ENCODE data around the gene RFX1.

Gene RFX1

DNA sequence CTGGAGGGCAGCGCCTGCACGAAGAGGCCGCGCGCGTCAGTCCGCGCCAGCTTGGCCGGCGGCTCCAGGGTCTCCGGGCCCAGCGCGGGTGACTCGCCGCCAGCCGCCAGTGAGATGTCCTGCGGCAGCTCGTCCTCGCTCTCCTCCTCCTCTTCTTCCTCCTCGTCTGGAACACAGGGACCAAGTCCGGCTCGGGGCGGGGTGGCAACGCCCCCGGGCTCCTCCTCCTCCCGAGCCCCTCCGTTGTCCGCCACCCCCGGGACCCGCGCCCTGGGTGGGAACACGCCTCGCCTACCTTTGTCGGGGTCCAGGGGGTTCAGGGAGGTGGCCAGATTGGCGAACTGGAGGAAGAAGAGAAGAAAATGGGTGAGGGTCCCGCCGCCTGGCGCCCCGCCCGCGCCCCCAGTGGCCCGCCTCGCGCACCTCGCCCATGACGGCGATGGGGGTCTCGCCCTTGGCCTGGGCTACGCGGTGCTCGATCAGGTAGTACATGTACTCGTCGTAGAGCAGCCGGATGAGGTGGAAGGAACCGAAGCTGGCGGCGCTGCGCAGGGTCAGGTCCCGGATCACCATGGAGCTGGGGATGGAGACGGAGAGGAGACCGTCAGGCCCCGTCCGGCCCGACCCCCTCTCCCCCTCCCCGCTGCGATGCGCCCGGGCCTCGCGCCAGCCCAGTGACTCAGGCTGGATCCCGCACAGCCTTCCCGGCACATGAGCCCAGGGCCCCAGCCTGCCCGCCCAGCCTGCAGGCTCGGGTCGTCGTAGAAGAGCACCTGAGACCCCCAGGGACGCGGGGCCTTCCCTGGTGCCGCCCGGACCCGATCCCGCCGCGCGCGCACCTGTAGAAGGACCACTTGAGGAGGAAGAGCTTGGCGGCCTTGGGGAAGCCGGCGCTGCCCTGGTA, 43.2 kb downstream of the RFX1 start:
- peaks cover 47% of the 10 kb centered on the region for H3K36me3 ChIP-seq (ENCODE audit: insufficient read depth, low read length)
- H3K4me2 ChIP-seq (ENCODE audit: low read length), result no peak overlapping the region
- no peaks in the 10 kb centered on the region for H3K27me3 ChIP-seq (ENCODE audit: control insufficient read depth, insufficient read depth, low read length)
- no peaks in the 10 kb centered on the region for H3K9me3 ChIP-seq (replicated peaks; ENCODE audit: low read length)
- peaks cover 7% of the 10 kb centered on the region for H3K4me1 ChIP-seq (ENCODE audit: control insufficient read depth, insufficient read depth, low read length)
- no peak overlapping the region for H3K4me3 ChIP-seq (ENCODE audit: low read length)
- H3K9ac ChIP-seq (ENCODE audit: low read depth, low read length), result no peak overlapping the region

DNA sequence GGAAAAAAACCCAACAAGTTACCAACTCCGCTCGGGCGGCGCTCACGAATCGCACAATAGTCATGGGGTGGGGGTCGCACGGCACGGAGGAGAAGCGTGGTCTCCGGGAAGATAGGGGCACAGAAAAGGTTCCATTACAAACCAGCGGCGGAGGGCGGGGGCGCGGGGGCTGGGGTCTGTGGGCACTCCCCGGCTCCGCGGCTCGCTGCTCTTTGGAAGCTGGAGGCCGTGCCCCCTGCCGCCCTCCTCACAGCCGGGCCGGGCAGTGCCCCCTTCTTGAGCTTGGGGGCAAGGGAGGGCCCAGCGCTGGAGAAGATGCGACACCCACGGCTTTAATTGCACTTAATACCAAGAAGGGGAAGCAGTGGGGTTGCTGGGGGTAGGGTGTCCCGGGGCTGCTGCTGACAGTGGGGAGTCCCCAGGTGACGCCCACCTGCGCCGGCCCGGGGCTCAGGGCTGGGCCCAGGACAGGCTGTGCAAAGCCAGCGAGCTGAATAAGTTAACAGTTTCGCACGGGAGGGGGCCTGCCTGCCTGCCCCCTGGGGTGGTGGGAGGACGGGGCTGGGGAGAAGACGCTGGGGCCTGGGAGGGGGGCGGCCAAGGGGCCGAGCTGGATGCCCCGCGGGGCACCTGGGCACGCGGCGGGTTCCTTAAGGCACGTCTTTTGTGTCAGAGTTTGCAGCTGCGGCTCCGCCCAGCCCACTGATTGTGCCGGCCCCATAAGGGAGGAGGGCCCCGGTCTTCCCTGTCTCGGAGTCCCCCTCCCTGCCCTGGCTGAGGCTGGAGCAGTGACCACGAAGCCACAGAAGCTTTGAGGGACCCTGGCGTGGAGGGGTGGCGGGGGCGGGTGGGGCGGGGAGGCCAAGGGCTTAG, 44.1 kb downstream of the RFX1 start:
- no peaks in the 10 kb centered on the region for H3K9me3 ChIP-seq (replicated peaks; ENCODE audit: low read length)
- H3K4me1 ChIP-seq (ENCODE audit: control insufficient read depth, insufficient read depth, low read length), result peaks cover 7% of the 10 kb centered on the region
- H3K4me2 ChIP-seq (ENCODE audit: low read length), result no peak overlapping the region
- no peaks in the 10 kb centered on the region for H3K27me3 ChIP-seq (ENCODE audit: control insufficient read depth, insufficient read depth, low read length)
- H3K9ac ChIP-seq (ENCODE audit: low read depth, low read length), result no peak overlapping the region
- peaks cover 44% of the 10 kb centered on the region for H3K36me3 ChIP-seq (ENCODE audit: insufficient read depth, low read length)
- no peak overlapping the region for H3K4me3 ChIP-seq (ENCODE audit: low read length)

DNA sequence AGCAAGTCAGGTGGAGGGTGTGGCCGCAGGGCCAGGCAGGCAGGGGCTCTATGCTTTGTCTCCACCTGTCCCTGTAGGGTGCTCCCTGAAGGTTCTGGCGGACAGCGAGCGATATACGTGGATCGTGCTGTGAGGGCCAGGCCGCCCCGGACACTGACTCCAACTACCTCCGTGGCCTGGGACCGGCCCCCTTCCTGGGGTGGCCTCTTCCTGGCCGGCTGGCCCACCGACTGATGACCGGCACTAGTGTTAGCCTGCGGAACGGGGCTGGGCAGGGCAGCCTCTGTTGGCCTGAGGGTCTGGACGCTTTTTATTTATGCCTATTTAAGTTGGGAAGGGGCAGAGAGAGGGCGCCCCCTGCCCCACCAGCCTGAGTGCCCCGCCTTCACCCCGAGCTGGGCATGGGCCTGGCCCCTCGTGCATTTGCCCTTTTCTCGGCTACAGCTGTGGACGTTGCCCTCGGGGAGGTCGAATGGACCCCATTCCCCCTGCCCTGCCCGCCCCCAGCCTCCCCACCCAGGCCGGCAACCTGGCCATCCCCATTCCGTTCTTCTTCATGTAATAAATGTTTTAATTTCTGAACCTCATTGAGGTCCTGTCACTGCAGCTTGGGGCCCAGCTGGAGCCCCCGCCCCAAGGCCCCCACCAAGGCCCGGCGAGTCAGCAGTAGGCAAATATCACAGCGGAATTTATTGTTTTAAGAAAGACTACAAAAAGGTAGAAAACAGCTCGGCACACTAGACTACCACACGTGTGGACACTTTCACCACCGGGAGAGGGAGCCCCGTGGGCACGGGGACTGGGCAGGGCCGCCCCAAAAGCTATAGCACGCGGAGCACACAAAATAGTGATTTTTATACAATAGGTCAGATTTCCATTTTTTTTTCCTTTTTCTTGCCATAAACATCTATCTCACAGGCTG, 45.0 kb downstream of the RFX1 start:
- Histone ChIP-seq H3K4me1 (ENCODE audit: control insufficient read depth, insufficient read depth, low read length) (peaks cover 7% of the 10 kb centered on the region), H3K4me2 (ENCODE audit: low read length) (no peak overlapping the region), H3K9me3 (replicated peaks; ENCODE audit: low read length) (no peaks in the 10 kb centered on the region), H3K4me3 (ENCODE audit: low read length) (no peak overlapping the region), H3K36me3 (ENCODE audit: insufficient read depth, low read length) (peaks cover 44% of the 10 kb centered on the region), H3K9ac (ENCODE audit: low read depth, low read length) (no peak overlapping the region), H3K27me3 (ENCODE audit: control insufficient read depth, insufficient read depth, low read length) (no peaks in the 10 kb centered on the region)

DNA sequence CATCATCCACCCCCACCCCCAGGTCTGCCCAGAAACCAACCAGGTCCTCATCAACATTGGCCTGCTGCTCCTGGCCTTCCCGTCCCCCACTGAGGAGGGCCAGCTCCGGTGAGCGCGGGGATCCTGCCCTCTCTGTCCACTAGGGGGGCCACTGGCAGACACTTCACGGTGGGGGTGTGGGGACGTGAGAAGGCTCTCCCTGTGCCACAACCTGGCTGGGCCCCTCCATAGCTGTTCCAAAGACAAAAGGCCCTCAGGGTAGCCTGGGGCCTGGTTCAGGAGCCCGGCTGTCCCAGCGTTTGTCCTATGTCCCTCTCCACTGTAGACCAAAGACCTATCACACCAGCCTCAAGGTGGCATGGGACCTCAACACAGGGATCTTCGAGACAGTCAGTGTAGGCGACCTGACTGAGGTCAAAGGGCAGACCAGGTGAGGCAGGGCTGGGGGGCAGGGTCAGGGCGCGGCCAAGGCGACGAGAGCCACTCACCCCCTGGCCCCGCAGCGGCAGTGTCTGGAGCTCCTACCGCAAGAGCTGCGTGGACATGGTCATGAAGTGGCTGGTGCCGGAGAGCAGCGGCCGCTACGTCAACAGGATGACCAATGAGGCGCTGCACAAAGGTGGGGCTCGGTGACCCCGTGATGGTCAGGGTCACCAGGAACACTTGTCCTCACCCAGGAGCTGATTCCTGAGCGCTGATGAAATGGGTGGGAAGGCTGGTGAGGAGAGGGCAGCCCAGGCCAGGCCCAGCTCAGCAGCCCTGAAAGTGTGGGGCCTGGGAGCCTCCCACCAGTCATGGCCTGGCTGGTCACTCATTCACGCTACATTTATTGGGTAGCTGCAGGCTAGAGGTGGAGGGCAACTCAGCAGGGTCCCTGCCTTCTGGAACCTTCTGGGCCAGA, 45.9 kb downstream of the RFX1 start:
- Histone ChIP-seq H3K9ac (ENCODE audit: low read depth, low read length) (no peak overlapping the region), H3K4me1 (ENCODE audit: control insufficient read depth, insufficient read depth, low read length) (peaks cover 7% of the 10 kb centered on the region), H3K27me3 (ENCODE audit: control insufficient read depth, insufficient read depth, low read length) (no peaks in the 10 kb centered on the region), H3K4me2 (ENCODE audit: low read length) (no peak overlapping the region), H3K9me3 (replicated peaks; ENCODE audit: low read length) (no peaks in the 10 kb centered on the region), H3K4me3 (ENCODE audit: low read length) (no peak overlapping the region), H3K36me3 (ENCODE audit: insufficient read depth, low read length) (peaks cover 50% of the 10 kb centered on the region)

DNA sequence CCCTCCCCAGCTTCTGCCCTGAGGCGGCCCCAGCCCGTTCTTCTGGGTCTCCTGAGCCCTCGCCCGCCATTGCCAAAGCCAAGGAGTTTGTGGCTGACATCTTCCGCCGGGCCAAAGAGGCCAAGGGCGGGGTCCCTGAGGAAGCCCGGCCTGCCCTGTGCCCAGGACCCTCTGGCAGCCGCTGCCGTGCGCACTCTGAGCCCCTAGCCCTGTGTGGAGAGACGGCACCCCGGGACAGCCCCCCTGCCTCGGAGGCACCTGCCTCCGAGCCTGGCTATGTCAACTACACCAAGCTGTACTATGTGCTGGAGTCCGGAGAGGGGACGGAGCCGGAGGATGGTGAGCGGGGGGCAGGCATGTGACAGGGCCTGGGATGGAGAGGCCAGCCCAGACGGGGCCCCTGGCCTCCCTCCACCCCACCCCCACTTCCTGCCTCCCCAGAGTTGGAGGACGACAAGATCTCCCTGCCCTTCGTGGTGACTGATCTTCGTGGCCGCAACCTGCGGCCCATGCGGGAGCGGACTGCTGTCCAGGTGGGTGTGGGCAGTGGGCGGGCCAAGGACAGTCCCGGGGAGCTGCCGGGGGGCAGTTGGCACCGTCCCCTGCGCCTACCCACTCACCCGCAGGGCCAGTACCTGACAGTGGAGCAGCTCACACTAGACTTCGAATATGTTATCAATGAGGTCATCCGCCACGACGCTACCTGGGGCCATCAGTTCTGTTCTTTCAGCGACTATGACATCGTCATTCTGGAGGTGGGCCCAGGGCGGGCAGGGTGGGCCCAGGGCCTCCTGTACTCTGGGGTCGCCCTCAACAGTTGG, 46.8 kb downstream of the RFX1 start:
- Histone ChIP-seq H3K36me3 (ENCODE audit: insufficient read depth, low read length) (peaks cover 50% of the 10 kb centered on the region), H3K9me3 (replicated peaks; ENCODE audit: low read length) (no peaks in the 10 kb centered on the region), H3K4me2 (ENCODE audit: low read length) (no peak overlapping the region), H3K9ac (ENCODE audit: low read depth, low read length) (no peak overlapping the region), H3K4me1 (ENCODE audit: control insufficient read depth, insufficient read depth, low read length) (no peaks in the 10 kb centered on the region), H3K27me3 (ENCODE audit: control insufficient read depth, insufficient read depth, low read length) (no peaks in the 10 kb centered on the region), H3K4me3 (ENCODE audit: low read length) (no peak overlapping the region)

DNA sequence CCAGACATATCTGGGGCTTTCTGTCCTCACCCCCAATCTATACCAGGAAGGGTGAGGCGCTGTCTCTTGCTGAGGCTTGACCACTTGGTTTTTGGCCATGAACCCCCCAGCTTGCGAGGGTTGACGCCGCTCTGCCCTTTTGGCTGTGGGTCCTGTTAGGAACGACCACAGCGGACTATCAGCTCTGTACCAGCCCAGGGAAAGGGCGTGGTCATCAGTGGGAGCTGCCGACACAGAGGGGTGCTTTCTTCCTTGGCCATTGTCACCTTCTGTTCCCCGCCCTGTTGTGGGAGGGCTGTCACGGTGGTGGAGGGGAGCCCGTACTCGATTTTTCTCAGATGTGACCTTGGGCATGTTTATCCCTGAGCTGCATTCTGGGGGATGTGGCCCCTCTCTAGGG, 48.1 kb downstream of the RFX1 start:
- no peaks in the 10 kb centered on the region for H3K9me3 ChIP-seq (replicated peaks; ENCODE audit: low read length)
- H3K4me3 ChIP-seq (ENCODE audit: low read length), result no peak overlapping the region
- peaks cover 50% of the 10 kb centered on the region for H3K36me3 ChIP-seq (ENCODE audit: insufficient read depth, low read length)
- no peak overlapping the region for H3K4me2 ChIP-seq (ENCODE audit: low read length)
- H3K9ac ChIP-seq (ENCODE audit: low read depth, low read length), result no peak overlapping the region
- peaks cover 8% of the 10 kb centered on the region for H3K4me1 ChIP-seq (ENCODE audit: control insufficient read depth, insufficient read depth, low read length)
- no peaks in the 10 kb centered on the region for H3K27me3 ChIP-seq (ENCODE audit: control insufficient read depth, insufficient read depth, low read length)

DNA sequence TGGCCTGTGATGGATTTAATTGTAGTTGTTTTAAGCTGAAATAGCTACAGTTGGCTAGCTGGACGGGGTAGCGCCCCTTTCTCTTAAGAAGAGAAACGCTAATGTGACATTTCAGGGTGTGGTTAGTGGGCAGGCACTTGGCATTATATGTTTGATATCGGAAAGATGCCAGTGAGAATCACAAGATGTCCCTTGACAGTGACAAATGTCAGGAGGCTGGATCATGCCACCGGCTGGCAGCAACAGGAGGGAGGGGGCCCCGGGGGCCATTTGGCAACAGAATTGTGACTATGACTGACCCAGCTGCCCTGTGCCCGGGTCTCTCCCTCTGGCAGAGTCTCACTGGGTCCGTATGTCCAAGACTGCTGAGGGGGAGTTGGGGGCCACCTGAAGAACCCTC, 49.1 kb downstream of the RFX1 start:
- Histone ChIP-seq H3K4me3 (ENCODE audit: low read length) (no peak overlapping the region), H3K9me3 (replicated peaks; ENCODE audit: low read length) (no peaks in the 10 kb centered on the region), H3K36me3 (ENCODE audit: insufficient read depth, low read length) (peaks cover 50% of the 10 kb centered on the region), H3K9ac (ENCODE audit: low read depth, low read length) (no peak overlapping the region), H3K27me3 (ENCODE audit: control insufficient read depth, insufficient read depth, low read length) (no peaks in the 10 kb centered on the region), H3K4me2 (ENCODE audit: low read length) (no peak overlapping the region), H3K4me1 (ENCODE audit: control insufficient read depth, insufficient read depth, low read length) (peaks cover 8% of the 10 kb centered on the region)

DNA sequence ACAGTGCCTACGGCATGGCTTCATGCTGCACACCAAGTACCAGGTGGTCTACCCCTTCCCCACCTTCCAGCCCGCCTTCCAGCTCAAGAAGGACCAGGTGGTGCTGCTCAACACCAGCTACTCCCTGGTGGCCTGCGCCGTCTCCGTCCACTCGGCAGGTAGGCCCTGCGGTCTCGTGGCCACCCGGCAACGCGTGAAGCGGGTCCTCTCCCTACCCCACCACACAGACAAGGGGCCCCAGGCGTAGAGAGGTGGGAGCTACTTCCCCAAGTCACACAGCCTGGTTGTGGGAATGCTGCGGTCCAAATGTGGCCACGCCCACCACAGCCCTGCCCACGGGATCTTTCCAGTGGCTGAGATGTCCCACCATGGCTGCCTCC, 49.8 kb downstream of the RFX1 start:
- Histone ChIP-seq H3K4me2 (ENCODE audit: low read length) (no peak overlapping the region), H3K4me3 (ENCODE audit: low read length) (no peak overlapping the region), H3K27me3 (ENCODE audit: control insufficient read depth, insufficient read depth, low read length) (no peaks in the 10 kb centered on the region), H3K9me3 (replicated peaks; ENCODE audit: low read length) (no peaks in the 10 kb centered on the region), H3K9ac (ENCODE audit: low read depth, low read length) (no peak overlapping the region), H3K4me1 (ENCODE audit: control insufficient read depth, insufficient read depth, low read length) (peaks cover 8% of the 10 kb centered on the region), H3K36me3 (ENCODE audit: insufficient read depth, low read length) (peaks cover 50% of the 10 kb centered on the region)

DNA sequence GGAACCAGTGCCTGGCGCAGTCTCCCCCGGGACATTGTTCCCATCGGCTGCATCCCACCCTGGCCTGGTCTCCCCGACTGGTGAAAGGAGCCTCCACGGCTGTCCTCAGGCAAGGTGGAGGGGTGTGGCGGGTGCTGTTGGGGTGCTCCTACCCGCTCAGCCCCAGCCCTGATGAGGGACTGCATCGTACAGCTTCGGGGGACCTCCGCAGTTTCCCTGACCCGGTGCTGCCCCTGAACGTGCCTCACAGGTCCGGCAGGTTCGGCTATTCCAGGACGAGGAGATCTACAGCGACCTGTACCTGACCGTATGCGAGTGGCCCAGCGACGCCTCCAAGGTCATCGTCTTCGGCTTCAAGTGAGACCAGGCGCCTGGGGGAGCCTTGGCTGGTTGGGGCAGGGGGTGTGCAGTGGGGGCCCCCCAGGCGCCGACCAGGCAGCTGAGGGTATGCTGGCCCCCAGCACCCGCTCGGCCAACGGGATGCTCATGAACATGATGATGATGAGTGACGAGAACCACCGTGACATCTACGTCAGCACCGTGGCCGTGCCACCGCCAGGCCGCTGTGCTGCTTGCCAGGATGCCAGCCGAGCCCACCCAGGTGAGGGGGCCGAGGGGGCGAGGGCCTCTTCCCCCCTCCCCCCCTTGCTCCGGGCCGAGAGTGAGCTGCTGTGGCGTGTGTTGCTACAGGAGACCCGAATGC, 50.3 kb downstream of the RFX1 start:
- Histone ChIP-seq H3K9me3 (replicated peaks; ENCODE audit: low read length) (no peaks in the 10 kb centered on the region), H3K4me1 (ENCODE audit: control insufficient read depth, insufficient read depth, low read length) (peaks cover 8% of the 10 kb centered on the region), H3K4me2 (ENCODE audit: low read length) (no peak overlapping the region), H3K27me3 (ENCODE audit: control insufficient read depth, insufficient read depth, low read length) (no peaks in the 10 kb centered on the region), H3K4me3 (ENCODE audit: low read length) (no peak overlapping the region), H3K36me3 (ENCODE audit: insufficient read depth, low read length) (peaks cover 49% of the 10 kb centered on the region), H3K9ac (ENCODE audit: low read depth, low read length) (no peak overlapping the region)

Data from skeletal muscle satellite cell (primary cell).